Psoas muscle (tissue), 8 donors: ENCODE results near the gene ZNF761. TPM values are rescaled to one million over a fixed set of nuclear protein-coding genes. Genes with fewer than 3 reads are reported as not detected.
"Not testable (repeated sequence)": the region's sequence is repeated elsewhere in the genome, so short reads cannot be mapped to it uniquely, and the experiment has no call there.

Experiments used
- ATAC-seq, 4 donors: fragments of 200-7000 bp; cut with Tn5 transposase; one replicate each; pipeline ENCODE4 v1.9.1; 2020; ENCODE audit warnings: moderate library complexity in 3 of 4, mild to moderate bottlenecking in 2 of 4
- DNase-seq, 2 donors: peaks; one replicate each; pipeline ENCODE4 v3.0.0-alpha.2; 2020
- H3K27ac ChIP-seq: fragments of 200-600 bp; one replicate; pipeline ENCODE4 v1.8.0; 2022
- H3K27me3 ChIP-seq, 3 donors: fragments of 200-600 bp in 1 of 3; one replicate each; pipeline versions ENCODE4 v1.6.1 to v1.8.0; 2013 to 2022; ENCODE audit warnings: low read length in 2 of 3, mild to moderate bottlenecking in 2 of 3, moderate library complexity in 1 of 3; ENCODE audit not compliant: insufficient read depth in 3 of 3
- H3K36me3 ChIP-seq, 2 donors: fragments of 200-600 bp in 1 of 2; one replicate each; pipeline versions ENCODE4 v1.6.1 to v1.8.0; 2013 to 2022; ENCODE audit warnings: low read depth in 1 of 2, mild to moderate bottlenecking in 1 of 2, moderate library complexity in 1 of 2; ENCODE audit not compliant: insufficient read depth in 1 of 2
- H3K4me1 ChIP-seq: fragments of 200-600 bp; one replicate; pipeline ENCODE4 v1.8.0; 2022
- H3K4me3 ChIP-seq: fragments of 200-600 bp; one replicate; pipeline ENCODE4 v1.8.0; 2022; ENCODE audit warnings: mild to moderate bottlenecking
- H3K9me3 ChIP-seq: fragments of 200-600 bp; one replicate; pipeline ENCODE4 v1.8.0; 2022
- WGBS, 3 donors: extraction: QIAGEN DNeasy Blood & Tissue Kit; methylation state at CpG; one replicate each; pipeline versions ENCODE4 v1.1.6 to v1.1.7; 2013; 5-methylcytosine and 5-hydroxymethylcytosine counted together
- intact Hi-C, 2 donors: fragments of 100-400 bp; cut with DNase I; formaldehyde crosslinking; loops; one replicate each; pipeline versions ENCODE4 v1.11.0 to v1.14.2; 2022
- polyA plus RNA-seq, 3 donors: library from polyadenylated mRNA; stranded (reverse); fragments of 200-250 nt; gene quantifications; one replicate each; pipeline ENCODE4 v1.2.3, GENCODE V29; 2013
- total RNA-seq, 4 donors: library from RNA; stranded (reverse); fragmentation: NEBNext Ultra II Directional in 2 of 4; extraction: Animal tissue kit (Norgen Biotek cat#: 25700) in 2 of 4; gene quantifications; one replicate each; pipeline versions ENCODE4 v1.2.1 to v1.2.4, GENCODE V29; 2021 to 2023
- TF ChIP-seq, protein P1 (sequence below): fragments of 200-600 bp; IDR thresholded peaks from one replicate; pipeline ENCODE4 v1.8.0; 2022; ENCODE audit warnings: antibody characterized with exemption
- donor health status: healthy with polysubstance abuse.
- donor health status: DM: no; HTN: no; CAD: no; lungs with moderate emphysema.
- donor health status: Bipolar disorder and iron deficiency.
- donor health status: healthy.
- donor health status: DM: yes; HTN: yes; CAD: no.
- donor health status: DM: no; HTN: no; CAD: no.
- donor health status: DM: no; HTN: no; CAD: no.
- donor health status: DM: yes; HTN: yes; CAD: no.

Gene ZNF761
- total and polyA plus RNA-seq, 7 donors = 1.5 to 6.4 (median 3.2) TPM

DNA sequence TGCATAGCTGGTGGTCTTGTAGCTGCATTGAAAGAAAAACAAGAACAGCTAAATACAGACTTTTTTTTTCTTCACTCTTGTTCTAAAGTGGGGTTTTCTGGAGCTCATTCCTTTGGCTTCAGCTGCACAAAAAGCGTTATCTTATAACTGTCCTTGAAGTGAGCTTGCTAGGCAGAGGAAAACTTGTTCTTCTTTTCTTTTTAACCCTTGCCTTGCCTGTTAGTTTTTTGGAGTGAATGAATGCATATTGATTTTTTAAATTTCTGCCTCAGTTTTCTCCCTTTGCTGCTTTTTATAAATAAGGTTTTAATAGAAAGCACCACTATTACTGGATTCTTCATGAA lies 35.3 kb upstream of the ZNF761 start:
- peaks cover 0 to 34% of the 10 kb centered on the region in 2 donors for H3K36me3 ChIP-seq
- no peak overlapping the region for H3K27ac ChIP-seq
- ATAC-seq (no peak), DNase-seq (no peak)
- TF ChIP-seq, protein P1, sequence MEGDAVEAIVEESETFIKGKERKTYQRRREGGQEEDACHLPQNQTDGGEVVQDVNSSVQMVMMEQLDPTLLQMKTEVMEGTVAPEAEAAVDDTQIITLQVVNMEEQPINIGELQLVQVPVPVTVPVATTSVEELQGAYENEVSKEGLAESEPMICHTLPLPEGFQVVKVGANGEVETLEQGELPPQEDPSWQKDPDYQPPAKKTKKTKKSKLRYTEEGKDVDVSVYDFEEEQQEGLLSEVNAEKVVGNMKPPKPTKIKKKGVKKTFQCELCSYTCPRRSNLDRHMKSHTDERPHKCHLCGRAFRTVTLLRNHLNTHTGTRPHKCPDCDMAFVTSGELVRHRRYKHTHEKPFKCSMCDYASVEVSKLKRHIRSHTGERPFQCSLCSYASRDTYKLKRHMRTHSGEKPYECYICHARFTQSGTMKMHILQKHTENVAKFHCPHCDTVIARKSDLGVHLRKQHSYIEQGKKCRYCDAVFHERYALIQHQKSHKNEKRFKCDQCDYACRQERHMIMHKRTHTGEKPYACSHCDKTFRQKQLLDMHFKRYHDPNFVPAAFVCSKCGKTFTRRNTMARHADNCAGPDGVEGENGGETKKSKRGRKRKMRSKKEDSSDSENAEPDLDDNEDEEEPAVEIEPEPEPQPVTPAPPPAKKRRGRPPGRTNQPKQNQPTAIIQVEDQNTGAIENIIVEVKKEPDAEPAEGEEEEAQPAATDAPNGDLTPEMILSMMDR = no peak
- WGBS, 3 donors = 12 to 22% (median 20%) methylated on average over 1 of the region's 1 CpG
- H3K9me3 ChIP-seq = no peaks in the 10 kb centered on the region
- no peak overlapping the region for H3K4me3 ChIP-seq
- H3K27me3 ChIP-seq = no peaks in the 10 kb centered on the region
- intact Hi-C loops = loop anchor here in 1 of 2 donors (10.0 kb wide), 3 partner anchors 68 to 292 kb away; partner anchors contain the start of genes ZNF160, ZNF665 and ZNF813
- H3K4me1 ChIP-seq = peaks cover 5% of the 10 kb centered on the region

DNA sequence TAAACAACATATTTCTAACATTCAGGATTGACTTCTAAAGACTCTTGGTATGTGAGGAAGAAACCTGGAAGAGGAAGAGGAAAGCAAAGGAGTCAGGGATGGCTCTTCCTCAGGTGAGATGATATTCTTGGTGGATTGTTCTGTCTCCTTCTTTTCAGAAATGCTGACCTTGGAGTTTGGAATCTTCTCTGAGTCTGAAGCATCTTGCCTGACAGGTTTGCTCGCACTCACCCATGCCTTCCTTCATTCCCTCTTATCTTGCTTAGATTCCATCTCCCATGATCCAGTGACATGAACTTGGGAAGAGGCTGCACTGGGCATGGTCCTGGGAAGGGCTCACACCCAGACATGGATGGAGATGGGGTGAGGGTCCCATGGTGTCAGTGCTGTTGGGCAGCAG lies 33.9 kb upstream of the ZNF761 start:
- 92 to 100% (median 93%) methylated on average over 1 of the region's 1 CpG for WGBS, 3 donors
- not testable (repeated sequence) for H3K27me3 ChIP-seq, H3K27ac ChIP-seq, H3K4me1 ChIP-seq, H3K9me3 ChIP-seq, H3K4me3 ChIP-seq, ATAC-seq, DNase-seq
- peaks cover 3 to 43% of the 10 kb centered on the region in 2 donors for H3K36me3 ChIP-seq
- intact Hi-C loops = loop anchor here in 1 of 2 donors (10.0 kb wide), 3 partner anchors 67 to 293 kb away; partner anchors contain the start of genes ZNF160, ZNF665 and ZNF813

DNA sequence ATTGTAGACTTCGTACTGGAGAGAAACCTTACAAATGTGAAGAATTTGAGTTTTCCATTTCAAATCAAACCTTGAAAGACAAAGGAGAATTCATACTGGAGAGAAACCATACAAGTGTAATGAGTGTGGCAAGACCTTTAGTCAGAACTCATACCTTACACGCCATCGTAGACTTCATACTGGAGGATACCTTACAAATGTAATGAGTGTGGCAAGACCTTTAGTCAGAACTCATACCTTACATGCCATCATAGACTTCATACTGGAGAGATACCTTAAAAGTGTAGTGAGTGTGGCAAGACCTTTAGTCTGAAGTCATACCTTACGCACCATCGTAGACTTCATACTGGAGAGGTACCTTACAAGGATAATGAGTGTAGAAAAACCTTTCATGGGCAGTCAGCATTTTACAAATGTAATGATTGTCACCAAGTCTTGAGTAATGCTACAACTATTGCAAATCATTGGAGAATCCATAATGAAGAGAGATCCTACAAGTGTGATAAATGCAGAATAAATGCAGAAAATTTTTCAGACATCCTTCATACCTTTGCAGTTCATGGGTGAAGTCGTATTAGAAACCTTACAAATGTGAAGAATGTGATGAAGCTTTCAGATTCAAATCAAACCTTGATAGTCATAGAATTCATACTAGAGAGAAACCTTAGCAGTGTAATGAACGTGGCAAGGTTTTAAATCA lies 22.1 kb upstream of the ZNF761 start:
- WGBS, 3 donors = 90 to 93% (median 92%) methylated on average over 7 of the region's 7 CpGs
- no peaks in the 10 kb centered on the region for H3K27me3 ChIP-seq
- no peak overlapping the region for H3K4me3 ChIP-seq
- TF ChIP-seq, protein P1 = no peak
- no peak overlapping the region for H3K27ac ChIP-seq
- peaks cover 11 to 32% of the 10 kb centered on the region in 2 donors for H3K36me3 ChIP-seq
- DNase-seq = no peak
- no peaks in the 10 kb centered on the region for H3K4me1 ChIP-seq
- H3K9me3 ChIP-seq = peaks cover 68% of the 10 kb centered on the region
- ATAC-seq = no peak
- intact Hi-C loops = no loop called here

DNA sequence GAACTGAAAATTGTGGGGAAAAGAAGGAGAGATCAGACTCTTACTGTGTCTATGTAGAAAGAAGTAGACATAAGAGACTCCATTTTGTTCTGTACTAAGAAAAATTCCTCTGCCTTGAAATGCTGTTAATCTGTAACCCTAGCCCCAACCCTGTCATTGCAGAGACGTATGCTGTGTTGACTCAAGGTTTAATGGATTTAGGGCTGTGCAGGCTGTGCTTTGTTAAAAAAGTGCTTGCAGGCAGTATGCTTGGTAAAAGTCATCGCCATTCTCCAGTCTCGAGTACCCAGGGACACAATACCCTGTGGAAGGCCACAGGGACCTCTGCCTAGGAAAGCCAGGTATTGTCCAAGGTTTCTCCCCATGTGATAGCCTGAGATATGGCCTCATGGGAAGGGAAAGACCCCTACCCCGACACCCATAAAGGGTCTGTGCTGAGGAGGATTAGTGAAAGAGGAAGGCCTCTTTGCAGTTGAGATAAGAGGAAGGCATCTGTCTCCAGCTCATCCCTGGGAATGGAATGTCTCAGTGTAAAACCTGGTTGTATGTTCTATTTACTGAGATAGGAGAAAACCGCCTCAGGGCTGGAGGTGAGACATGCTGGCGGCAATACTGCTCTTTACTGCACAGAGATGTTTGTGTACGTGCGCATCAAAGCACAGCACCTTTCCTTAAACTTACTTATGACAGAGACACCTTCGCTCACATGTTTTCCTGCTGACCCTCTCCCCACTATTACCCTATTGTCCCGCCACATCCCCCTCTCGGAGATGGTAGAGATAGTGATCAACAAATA lies 11.1 kb upstream of the ZNF761 start:
- intact Hi-C loops = loop anchor here in 1 of 2 donors (5.0 kb wide), 1 partner anchor 327 kb away; no protein-coding TSS in a partner anchor
- DNase-seq, H3K36me3 ChIP-seq: not testable (repeated sequence)

DNA sequence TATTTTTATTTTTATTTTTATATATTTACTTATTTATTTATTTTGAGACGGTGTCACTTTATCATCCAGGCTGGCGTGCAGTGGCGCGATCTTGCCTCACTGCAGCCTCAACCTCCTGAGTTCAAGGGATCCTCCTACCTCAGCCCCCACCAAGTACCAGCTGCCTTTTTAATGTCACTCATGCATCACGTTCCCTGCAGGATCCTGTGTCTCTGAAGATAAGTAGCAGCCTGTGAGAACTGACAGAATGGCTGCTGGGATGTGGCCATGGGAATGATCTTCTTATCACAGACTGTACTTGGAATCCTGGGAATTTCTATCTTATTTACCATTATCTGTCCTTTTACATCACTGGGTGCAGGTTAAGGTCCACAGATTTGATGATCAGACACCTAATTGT lies 9.2 kb upstream of the ZNF761 start:
- H3K4me1 ChIP-seq = no peaks in the 10 kb centered on the region
- DNase-seq (no peak), ATAC-seq (no peak)
- TF ChIP-seq, protein P1 = no peak
- H3K9me3 ChIP-seq = peaks cover 5% of the 10 kb centered on the region
- H3K27ac ChIP-seq = no peak overlapping the region
- WGBS, 3 donors = 79 to 84% (median 82%) methylated on average over 5 of the region's 5 CpGs
- no peaks in the 10 kb centered on the region for H3K36me3 ChIP-seq
- intact Hi-C loops = loop anchor here in 1 of 2 donors (5.0 kb wide), 1 partner anchor 325 kb away; no protein-coding TSS in a partner anchor
- no peak overlapping the region for H3K4me3 ChIP-seq
- H3K27me3 ChIP-seq = peaks cover 0 to 3% (median 0%) of the 10 kb centered on the region in 3 donors

More for the DNA sequence above, 11.1 kb upstream of the ZNF761 start:
- not testable (repeated sequence) for H3K4me3 ChIP-seq, H3K27ac ChIP-seq, H3K27me3 ChIP-seq, H3K9me3 ChIP-seq, H3K4me1 ChIP-seq, ATAC-seq
- 68 to 76% (median 70%) methylated on average over 11 of the region's 11 CpGs for WGBS, 3 donors

DNA sequence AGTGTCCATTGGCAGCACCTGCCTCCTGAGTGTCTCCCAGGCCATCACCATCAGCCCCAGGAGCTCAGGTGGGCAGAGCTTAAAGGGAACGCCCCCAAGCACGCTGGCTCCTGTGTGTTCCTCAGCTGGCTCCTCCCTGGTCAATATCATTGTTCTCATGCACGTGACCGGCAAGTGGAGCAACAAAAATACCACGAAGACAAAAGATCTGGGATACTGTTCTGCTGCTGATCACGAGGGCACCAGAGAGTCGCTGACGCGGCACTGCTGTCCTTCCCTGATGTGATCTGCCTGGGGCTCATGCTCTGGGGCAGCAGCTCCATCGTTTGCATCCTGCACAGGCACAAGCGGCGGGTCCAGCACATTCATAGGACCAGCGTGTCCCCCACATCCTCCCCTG lies 8.7 kb upstream of the ZNF761 start:
- not testable (repeated sequence) for H3K36me3 ChIP-seq, H3K9me3 ChIP-seq, H3K27ac ChIP-seq, DNase-seq, H3K4me1 ChIP-seq, H3K27me3 ChIP-seq, ATAC-seq, H3K4me3 ChIP-seq
- WGBS, 3 donors = 12 to 20% (median 17%) methylated on average over 7 to 11 of the region's 13 CpGs
- intact Hi-C loops = loop anchor here in 1 of 2 donors (5.0 kb wide), 1 partner anchor 324 kb away; no protein-coding TSS in a partner anchor

DNA sequence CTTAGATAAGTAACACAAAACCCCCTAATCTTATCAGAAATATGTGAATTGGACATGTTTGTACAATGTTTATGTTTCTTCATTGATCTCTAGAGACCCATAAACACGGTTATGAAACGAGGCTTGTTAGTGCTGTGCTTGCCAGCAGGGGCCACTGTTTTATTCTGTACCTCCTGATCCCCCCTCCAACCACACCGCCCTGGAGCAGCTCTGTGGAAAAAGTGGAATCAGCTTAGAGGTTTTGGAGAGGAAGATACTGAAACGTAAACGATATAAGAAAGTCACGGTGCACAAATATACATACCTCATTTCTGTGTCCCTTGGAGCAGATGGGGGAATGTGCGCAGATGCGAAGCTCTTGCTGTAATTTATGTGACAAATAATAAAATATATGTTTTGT lies 8.1 kb upstream of the ZNF761 start:
- intact Hi-C loops = loop anchor here in 1 of 2 donors (5.0 kb wide), 1 partner anchor 324 kb away; no protein-coding TSS in a partner anchor
- WGBS, 3 donors = 34 to 42% (median 39%) methylated on average over 7 to 8 of the region's 8 CpGs
- H3K4me3 ChIP-seq, H3K27ac ChIP-seq, H3K4me1 ChIP-seq, H3K27me3 ChIP-seq, H3K36me3 ChIP-seq, DNase-seq, H3K9me3 ChIP-seq, ATAC-seq: not testable (repeated sequence)
